ENCODE results near the gene TACR1. TPM values are rescaled to one million over a fixed set of nuclear protein-coding genes. Genes with fewer than 3 reads are reported as not detected.

TACR1 gene
- total and polyA plus RNA-seq, 2 of the 4 experiments (the other 2 are of a cell fraction) = under 0.01 to 0.09 TPM

GRCh38 chr2:75182606-75183005 is 16.7 kb downstream of the TACR1 start:
- Histone ChIP-seq H3K18ac (ENCODE audit: low read depth, low read length) (no peak overlapping the region), H2BK20ac (ENCODE audit: low read depth, low read length) (no peak overlapping the region), H4K91ac (ENCODE audit: insufficient read depth, low read depth, low read length) (no peak overlapping the region), H2BK15ac (ENCODE audit: low read depth, low read length) (no peak overlapping the region), H4K20me1 (ENCODE audit: insufficient read depth, low read length) (no peaks in the 10 kb centered on the region), H3K4ac (ENCODE audit: low read depth, low read length) (no peak overlapping the region), H3K4me3 (ENCODE audit: insufficient read depth, low read depth, low read length) (no peak overlapping the region), H3K14ac (replicated peaks; ENCODE audit: low read depth, low read length) (no peak overlapping the region), H4K5ac (ENCODE audit: low read depth, low read length) (no peak overlapping the region), H3K27me3 (ENCODE audit: control insufficient read depth, insufficient read depth, low read length) (no peaks in the 10 kb centered on the region; the same call in 1 of the 2 replicates), H2BK5ac (ENCODE audit: low read depth, low read length, poor library complexity, severe bottlenecking) (no peak overlapping the region), H3K4me1 (ENCODE audit: control insufficient read depth, insufficient read depth, low read length) (no peaks in the 10 kb centered on the region), H3K23ac (ENCODE audit: low read depth, low read length) (no peak overlapping the region), H4K8ac (ENCODE audit: low read depth in 2 of 2, low read length in 2 of 2) (no peak overlapping the region), H3K9me3 (ENCODE audit: control insufficient read depth, insufficient read depth, low read length) (no peaks in the 10 kb centered on the region), H3K4me2 (ENCODE audit: low read depth, low read length) (no peak overlapping the region), H3K9ac (ENCODE audit: low read depth, low read length) (no peak overlapping the region), H2BK120ac (ENCODE audit: low read depth, low read length) (no peak overlapping the region), H3K79me1 (ENCODE audit: low read depth in 1 of 2, low read length in 2 of 2) (no peaks in the 10 kb centered on the region), H2AK5ac (ENCODE audit: low read depth, low read length) (no peak overlapping the region), H2AK9ac (replicated peaks; ENCODE audit: low read depth, low read length, poor library complexity) (no peak overlapping the region), H3K9me1 (ENCODE audit: insufficient read depth, low read length) (no peaks in the 10 kb centered on the region), H3K27ac (ENCODE audit: insufficient read depth, low read length) (no peak overlapping the region), H2AFZ (replicated peaks; ENCODE audit: low read length, poor library complexity) (no peak overlapping the region), H3K36me3 (ENCODE audit: control insufficient read depth, insufficient read depth, low read length) (no peaks in the 10 kb centered on the region), H3K56ac (ENCODE audit: extremely low read depth, insufficient read depth, low read length) (no peak overlapping the region)
- ChIA-PET CTCF (interaction anchor here (3.6 kb wide), 1 partner anchor 17 kb away, joined by 10 read pairs; the partner anchor contains the start of gene TACR1), POLR2A (ENCODE audit: unreplicated experiment) (no interaction called here)
- no peak for DNase-seq
- dilution Hi-C loops (cut with HindIII; ENCODE audit: low sequenced_read_pairs, unreplicated experiment) = no loop called here
- ATAC-seq (ENCODE audit: low read depth) = no peak
- intact Hi-C loops (cut with micrococcal nuclease) = no loop called here
- BruUV-seq (replicated peaks) = no TSS peak
- in situ Hi-C loops (cut with MboI; ENCODE audit: low sequenced_read_pairs) = no loop called here
- TF ChIP-seq CTCF (conservative IDR thresholded peaks at IDR 0.05; ENCODE audit: low read depth, low read length) (no peak), POLR2A (IDR thresholded peaks at IDR 0.05; ENCODE audit: low read depth, low read length) (no peak), USF2 (IDR thresholded peaks at IDR 0.05; ENCODE audit: low read depth, low read length) (no peak), MXI1 (IDR thresholded peaks at IDR 0.05; ENCODE audit: borderline replicate concordance, low read depth, low read length) (no peak), SMC3 (IDR thresholded peaks at IDR 0.05; ENCODE audit: low read depth, low read length) (no peak), CEBPB (IDR thresholded peaks at IDR 0.05; ENCODE audit: low read depth, low read length) (no peak), RAD21 (IDR thresholded peaks at IDR 0.05; ENCODE audit: low read length) (no peak), MAFK (IDR thresholded peaks at IDR 0.05; ENCODE audit: low read depth, low read length) (no peak), ELK1 (IDR thresholded peaks at IDR 0.05; ENCODE audit: borderline replicate concordance, low read depth, low read length) (no peak), RCOR1 (IDR thresholded peaks at IDR 0.05; ENCODE audit: insufficient replicate concordance, low read length) (no peak), NFE2L2 (IDR thresholded peaks at IDR 0.05; ENCODE audit: low read depth, low read length) (no peak), FOS (IDR thresholded peaks at IDR 0.05; ENCODE audit: low read depth, low read length) (no peak), CHD1 (IDR thresholded peaks at IDR 0.05; ENCODE audit: low read depth, low read length) (no peak)
- no CpG with 5 or more reads among the region's 3 CpGs for WGBS, 2 experiments (ENCODE audit: extremely low coverage in 2 of 2, insufficient read length in 1 of 2)
